Esophagus muscularis mucosa (tissue), 4 donors: ENCODE measurements around the gene GPBP1.

Experiments
- CTCF ChIP-seq, 3 experiments: fragments of 200-600 bp in 2 of 3; fragments of 450-650 bp in 1 of 3; sonication (generic) in 2 of 3; IDR thresholded peaks; one replicate each; pipeline ENCODE4 v1.5.1; 2017 to 2019; ENCODE audit warnings: antibody characterized with exemption in 3 of 3, mild to moderate bottlenecking in 2 of 3, moderate library complexity in 1 of 3
- EP300 ChIP-seq: sonication (generic); formaldehyde crosslinking; IDR thresholded peaks from one replicate; pipeline ENCODE4 v1.6.1; 2017; ENCODE audit warnings: antibody characterized with exemption
- POLR2A ChIP-seq: fragments of 450-650 bp; IDR thresholded peaks from one replicate; pipeline ENCODE4 v1.6.1; 2017; ENCODE audit warnings: antibody characterized with exemption, moderate library complexity, mild to moderate bottlenecking, low read depth
- POLR2AphosphoS5 ChIP-seq, 2 donors: sonication (generic); formaldehyde crosslinking; IDR thresholded peaks; one replicate each; pipeline ENCODE4 v1.6.1; 2017; ENCODE audit warnings: antibody characterized with exemption in 2 of 2

- TF ChIP-seq CTCF (IDR thresholded peaks at IDR 0.05) (no peak), EP300 (no peak), POLR2A (no peak), POLR2AphosphoS5 (IDR thresholded peaks at IDR 0.05) (no peak)
Observed at GRCh38 chr5:57199866-57200265, 26.0 kb downstream of the GPBP1 start.
